ENCODE measurements around the gene RPS2. TPM values are rescaled to one million over a fixed set of nuclear protein-coding genes. Genes with fewer than 3 reads are reported as not detected.

The RPS2 gene
- total RNA-seq, 2 donors from 2014 or later, result 2,300 to 2,472 TPM

DNA sequence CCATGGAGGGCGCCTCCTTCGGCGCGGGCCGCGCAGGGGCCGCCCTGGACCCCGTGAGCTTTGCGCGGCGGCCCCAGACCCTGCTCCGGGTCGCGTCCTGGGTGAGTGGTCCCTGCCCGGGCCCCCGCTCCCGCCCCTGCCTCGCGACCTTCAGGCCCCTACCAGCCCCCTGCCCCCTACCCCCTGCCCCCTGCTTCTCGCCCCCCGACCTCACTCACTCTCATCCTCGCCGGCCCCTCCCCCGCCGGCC, 25.4 kb upstream of the RPS2 start:
- no peak for TF ChIP-seq POLR2A (IDR thresholded peaks at IDR 0.05)
- TF ChIP-seq, protein P1, sequence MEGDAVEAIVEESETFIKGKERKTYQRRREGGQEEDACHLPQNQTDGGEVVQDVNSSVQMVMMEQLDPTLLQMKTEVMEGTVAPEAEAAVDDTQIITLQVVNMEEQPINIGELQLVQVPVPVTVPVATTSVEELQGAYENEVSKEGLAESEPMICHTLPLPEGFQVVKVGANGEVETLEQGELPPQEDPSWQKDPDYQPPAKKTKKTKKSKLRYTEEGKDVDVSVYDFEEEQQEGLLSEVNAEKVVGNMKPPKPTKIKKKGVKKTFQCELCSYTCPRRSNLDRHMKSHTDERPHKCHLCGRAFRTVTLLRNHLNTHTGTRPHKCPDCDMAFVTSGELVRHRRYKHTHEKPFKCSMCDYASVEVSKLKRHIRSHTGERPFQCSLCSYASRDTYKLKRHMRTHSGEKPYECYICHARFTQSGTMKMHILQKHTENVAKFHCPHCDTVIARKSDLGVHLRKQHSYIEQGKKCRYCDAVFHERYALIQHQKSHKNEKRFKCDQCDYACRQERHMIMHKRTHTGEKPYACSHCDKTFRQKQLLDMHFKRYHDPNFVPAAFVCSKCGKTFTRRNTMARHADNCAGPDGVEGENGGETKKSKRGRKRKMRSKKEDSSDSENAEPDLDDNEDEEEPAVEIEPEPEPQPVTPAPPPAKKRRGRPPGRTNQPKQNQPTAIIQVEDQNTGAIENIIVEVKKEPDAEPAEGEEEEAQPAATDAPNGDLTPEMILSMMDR (IDR thresholded peaks at IDR 0.05), result no peak
- no peaks in the 10 kb centered on the region for H3K9me3 ChIP-seq
- H3K4me1 ChIP-seq, result peaks cover 41% of the 10 kb centered on the region
- peaks cover 0 to 2% of the 10 kb centered on the region in 2 donors for H3K36me3 ChIP-seq (replicated peaks in 1 of 2; ENCODE audit: insufficient read depth in 1 of 2, low read depth in 2 of 2)
- ATAC-seq (no peak), DNase-seq (no peak)
- H3K4me3 ChIP-seq, result no peak overlapping the region
- H3K27ac ChIP-seq, result no peak overlapping the region
- intact Hi-C loops (cut with DNase I), result no loop called here
- 1 to 2% methylated on average over 9 to 15 of the region's 25 CpGs for WGBS, 2 donors
- peaks cover 0 to 19% of the 10 kb centered on the region in 2 donors for H3K27me3 ChIP-seq

DNA sequence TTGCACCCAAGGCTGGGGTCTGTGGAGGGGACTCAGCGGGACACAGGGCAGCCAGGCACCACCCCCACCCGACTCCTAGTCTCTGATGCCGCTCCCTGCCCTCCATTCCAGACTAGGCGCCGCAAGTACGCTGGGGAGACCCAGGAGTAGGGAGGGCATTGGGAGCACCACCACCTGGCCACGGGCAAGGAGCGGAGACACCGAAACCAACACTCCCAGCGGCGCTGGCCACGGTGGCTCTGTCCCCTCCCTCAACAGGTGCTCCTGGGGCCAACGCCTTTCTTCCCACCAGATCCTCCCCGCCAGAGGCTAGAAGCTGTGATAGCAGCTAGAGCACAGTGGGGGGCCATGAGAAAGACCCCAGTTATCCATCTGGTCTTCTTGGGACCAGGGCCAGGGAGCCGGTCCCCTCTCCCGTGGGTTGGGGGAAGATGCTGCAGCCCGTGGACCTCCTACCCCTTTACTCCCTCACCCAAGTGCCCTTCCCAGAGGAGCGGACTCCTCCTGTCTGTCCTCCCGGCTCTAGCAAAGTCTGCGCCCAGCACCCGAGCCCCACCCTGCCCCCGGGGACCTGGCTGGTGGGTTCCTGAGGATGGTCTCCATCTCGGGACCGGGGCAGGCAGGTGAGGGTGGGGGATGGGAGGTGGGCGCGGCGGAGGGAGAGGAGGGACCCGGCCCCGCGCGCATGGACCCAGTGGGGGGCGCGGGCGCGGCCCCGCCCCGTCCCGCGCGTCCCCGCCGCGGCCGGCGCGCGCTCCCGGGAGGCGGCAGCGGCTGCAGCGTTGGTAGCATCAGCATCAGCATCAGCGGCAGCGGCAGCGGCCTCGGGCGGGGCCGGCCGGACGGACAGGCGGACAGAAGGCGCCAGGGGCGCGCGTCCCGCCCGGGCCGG, 24.8 kb upstream of the RPS2 start, which contains the start of gene SYNGR3:
Gene SYNGR3 (plus strand): TSS at position 762 of the 892 bp plus-strand sequence. CDS start 133 bp downstream, outside the sequence.
- 3 to 9% methylated on average over 10 to 64 of the region's 67 CpGs for WGBS, 2 donors
- H3K4me1 ChIP-seq, result peaks cover 46% of the 10 kb centered on the region
- no peak within 1 kb of the TSS for H3K4me3 ChIP-seq
- DNase-seq (peak in 1 of 4 donors; percentile 71), ATAC-seq (no peak)
- H3K27me3 ChIP-seq, result peaks cover 0 to 19% of the 10 kb centered on the region in 2 donors
- intact Hi-C loops (cut with DNase I), result no loop called here
- no peaks in the 10 kb centered on the region for H3K9me3 ChIP-seq
- H3K27ac ChIP-seq, result no peak within 1 kb of the TSS
- H3K36me3 ChIP-seq (replicated peaks in 1 of 2; ENCODE audit: insufficient read depth in 1 of 2, low read depth in 2 of 2), result peaks cover 0 to 2% of the 10 kb centered on the region in 2 donors
- no peak for TF ChIP-seq POLR2A (IDR thresholded peaks at IDR 0.05)
- TF ChIP-seq, protein P1 (IDR thresholded peaks at IDR 0.05), result no peak

DNA sequence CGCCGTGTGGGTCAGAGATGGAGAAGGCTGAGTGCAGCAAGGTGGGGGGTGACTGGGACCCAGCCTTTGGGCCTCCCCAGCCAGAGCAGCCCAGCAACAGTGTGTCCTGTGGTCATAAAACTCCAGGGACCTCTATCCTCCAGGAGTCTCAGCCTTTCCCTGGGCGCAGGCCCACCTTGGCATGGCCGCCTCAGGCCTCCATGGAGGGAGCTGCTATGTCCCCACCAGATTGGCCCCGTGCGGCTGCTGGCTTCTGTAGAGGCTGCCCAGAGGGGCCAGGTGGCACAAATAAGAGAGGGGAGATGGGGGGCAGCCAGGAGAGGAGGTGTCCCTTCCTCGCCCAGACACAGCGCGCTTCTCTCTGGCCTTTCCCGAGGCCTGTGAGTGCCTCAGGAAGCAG, 22.6 kb upstream of the RPS2 start:
- ATAC-seq (no peak), DNase-seq (no peak)
- Histone ChIP-seq H3K36me3 (replicated peaks in 1 of 2; ENCODE audit: insufficient read depth in 1 of 2, low read depth in 2 of 2) (peaks cover 0 to 2% of the 10 kb centered on the region in 2 donors), H3K27me3 (peaks cover 0 to 19% of the 10 kb centered on the region in 2 donors), H3K9me3 (no peaks in the 10 kb centered on the region), H3K4me1 (peaks cover 60% of the 10 kb centered on the region), H3K27ac (no peak overlapping the region), H3K4me3 (no peak overlapping the region)
- TF ChIP-seq, protein P1 (IDR thresholded peaks at IDR 0.05), result no peak
- no peak for TF ChIP-seq POLR2A (IDR thresholded peaks at IDR 0.05)
- intact Hi-C loops (cut with DNase I), result no loop called here
- WGBS, 2 donors, result 93 to 94% methylated on average over 10 of the region's 10 CpGs

DNA sequence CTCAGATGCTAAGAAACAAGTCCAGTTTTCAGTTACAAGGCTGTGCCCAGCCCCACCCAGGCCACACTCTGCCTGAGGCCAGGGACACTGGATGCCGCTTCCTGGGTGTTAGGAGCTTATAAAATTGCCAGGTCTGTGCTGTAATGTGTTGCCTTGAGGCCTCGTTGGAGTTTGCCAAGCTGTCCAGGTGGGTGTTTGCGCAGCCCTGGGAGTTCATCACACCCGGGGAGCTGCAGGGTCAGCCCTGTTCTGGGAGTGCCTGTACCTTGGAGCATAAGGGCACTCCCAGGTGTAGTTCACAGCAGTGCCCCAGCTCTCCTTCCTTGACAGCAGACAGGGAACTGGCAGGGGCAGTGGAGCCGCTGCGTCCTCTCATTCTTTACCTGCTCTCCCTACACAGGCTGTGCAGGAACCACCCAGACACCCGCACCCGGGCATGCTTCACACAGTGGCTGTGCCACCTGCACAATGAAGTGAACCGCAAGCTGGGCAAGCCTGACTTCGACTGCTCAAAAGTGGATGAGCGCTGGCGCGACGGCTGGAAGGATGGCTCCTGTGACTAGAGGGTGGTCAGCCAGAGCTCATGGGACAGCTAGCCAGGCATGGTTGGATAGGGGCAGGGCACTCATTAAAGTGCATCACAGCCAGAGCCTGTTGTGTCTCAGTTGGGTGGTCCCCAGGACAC, 21.0 kb upstream of the RPS2 start:
- Histone ChIP-seq H3K9me3 (no peaks in the 10 kb centered on the region), H3K4me3 (no peak overlapping the region), H3K27me3 (peaks cover 0 to 14% of the 10 kb centered on the region in 2 donors), H3K27ac (no peak overlapping the region), H3K4me1 (peaks cover 61% of the 10 kb centered on the region), H3K36me3 (replicated peaks in 1 of 2; ENCODE audit: insufficient read depth in 1 of 2, low read depth in 2 of 2) (peaks cover 0 to 2% of the 10 kb centered on the region in 2 donors)
- WGBS, 2 donors, result 88 to 100% methylated on average over 2 to 12 of the region's 14 CpGs
- TF ChIP-seq, protein P1 (IDR thresholded peaks at IDR 0.05), result no peak
- TF ChIP-seq POLR2A (IDR thresholded peaks at IDR 0.05), result no peak
- DNase-seq (no peak), ATAC-seq (no peak)
- intact Hi-C loops (cut with DNase I), result no loop called here

Measured in body of pancreas (tissue), 4 donors.